Peyer's patch (tissue), 4 donors: ENCODE results near the gene NOMO2.
"Not testable (repeated sequence)": the region's sequence is repeated elsewhere in the genome, so short reads cannot be mapped to it uniquely, and the experiment has no call there.

Experiments used
- POLR2A ChIP-seq, 2 donors: fragments of 450-650 bp; IDR thresholded peaks; one replicate each; pipeline ENCODE4 v1.5.1; 2017; ENCODE audit warnings: antibody characterized with exemption in 2 of 2, mild to moderate bottlenecking in 2 of 2, moderate library complexity in 2 of 2
- TF ChIP-seq, protein P1 (sequence below), 6 experiments: fragments of 450-650 bp in 4 of 6; fragments of 200-600 bp in 2 of 6; sonication (generic) in 1 of 6; IDR thresholded peaks; one replicate each; pipeline ENCODE4 v1.5.1; 2017 to 2019; ENCODE audit warnings: antibody characterized with exemption in 6 of 6, mild to moderate bottlenecking in 3 of 6, moderate library complexity in 1 of 6

GRCh38 chr16:18534308-18534707, 27.6 kb downstream of the NOMO2 start:
- TF ChIP-seq, protein P1, sequence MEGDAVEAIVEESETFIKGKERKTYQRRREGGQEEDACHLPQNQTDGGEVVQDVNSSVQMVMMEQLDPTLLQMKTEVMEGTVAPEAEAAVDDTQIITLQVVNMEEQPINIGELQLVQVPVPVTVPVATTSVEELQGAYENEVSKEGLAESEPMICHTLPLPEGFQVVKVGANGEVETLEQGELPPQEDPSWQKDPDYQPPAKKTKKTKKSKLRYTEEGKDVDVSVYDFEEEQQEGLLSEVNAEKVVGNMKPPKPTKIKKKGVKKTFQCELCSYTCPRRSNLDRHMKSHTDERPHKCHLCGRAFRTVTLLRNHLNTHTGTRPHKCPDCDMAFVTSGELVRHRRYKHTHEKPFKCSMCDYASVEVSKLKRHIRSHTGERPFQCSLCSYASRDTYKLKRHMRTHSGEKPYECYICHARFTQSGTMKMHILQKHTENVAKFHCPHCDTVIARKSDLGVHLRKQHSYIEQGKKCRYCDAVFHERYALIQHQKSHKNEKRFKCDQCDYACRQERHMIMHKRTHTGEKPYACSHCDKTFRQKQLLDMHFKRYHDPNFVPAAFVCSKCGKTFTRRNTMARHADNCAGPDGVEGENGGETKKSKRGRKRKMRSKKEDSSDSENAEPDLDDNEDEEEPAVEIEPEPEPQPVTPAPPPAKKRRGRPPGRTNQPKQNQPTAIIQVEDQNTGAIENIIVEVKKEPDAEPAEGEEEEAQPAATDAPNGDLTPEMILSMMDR (IDR thresholded peaks at IDR 0.05), result not testable (repeated sequence)
- not testable (repeated sequence) for TF ChIP-seq POLR2A (IDR thresholded peaks at IDR 0.05)
